Measurements from ENCODE around the gene LIN54.
"Not testable (repeated sequence)": the region's sequence is repeated elsewhere in the genome, so short reads cannot be mapped to it uniquely, and the experiment has no call there.

LIN54 gene

DNA sequence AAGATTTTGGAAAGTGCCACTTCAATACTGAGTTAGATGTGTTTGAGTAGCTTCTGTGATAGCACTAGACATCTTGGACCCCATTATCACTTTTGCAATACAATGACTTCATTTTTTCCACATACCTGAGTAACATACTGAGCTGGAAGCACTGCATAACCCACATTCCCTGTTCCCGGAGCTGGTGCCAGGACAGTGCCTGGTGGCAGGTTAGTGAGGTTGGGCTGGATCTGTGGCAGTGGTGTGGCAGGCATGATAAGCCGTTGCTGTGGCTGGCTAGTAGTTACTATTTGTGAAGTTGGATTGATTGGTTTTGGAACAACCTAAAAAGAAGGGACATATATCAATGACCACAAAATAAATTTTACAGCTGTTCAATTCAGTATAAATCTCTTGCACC, 71.2 kb downstream of the LIN54 start:
- FAIRE-seq, result no peak

DNA sequence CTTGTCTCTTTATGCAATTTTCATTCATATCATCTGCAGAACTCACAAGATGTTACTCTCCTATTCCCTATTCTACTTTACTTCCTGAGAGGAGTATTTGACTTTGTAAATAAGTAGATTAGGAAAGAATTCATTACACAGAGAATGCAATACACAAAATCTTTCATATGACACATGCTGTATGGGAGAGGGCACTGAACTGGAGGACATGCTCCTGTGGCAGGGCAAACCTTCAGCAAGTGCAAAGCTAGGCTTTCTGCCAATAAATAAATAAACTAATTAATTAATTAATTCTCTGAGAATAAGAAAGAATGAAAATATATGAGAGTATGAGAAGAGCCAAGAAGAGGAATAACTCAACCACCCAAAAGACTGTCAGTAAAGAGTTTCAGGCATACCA, 76.2 kb downstream of the LIN54 start:
- FAIRE-seq, result no peak

DNA sequence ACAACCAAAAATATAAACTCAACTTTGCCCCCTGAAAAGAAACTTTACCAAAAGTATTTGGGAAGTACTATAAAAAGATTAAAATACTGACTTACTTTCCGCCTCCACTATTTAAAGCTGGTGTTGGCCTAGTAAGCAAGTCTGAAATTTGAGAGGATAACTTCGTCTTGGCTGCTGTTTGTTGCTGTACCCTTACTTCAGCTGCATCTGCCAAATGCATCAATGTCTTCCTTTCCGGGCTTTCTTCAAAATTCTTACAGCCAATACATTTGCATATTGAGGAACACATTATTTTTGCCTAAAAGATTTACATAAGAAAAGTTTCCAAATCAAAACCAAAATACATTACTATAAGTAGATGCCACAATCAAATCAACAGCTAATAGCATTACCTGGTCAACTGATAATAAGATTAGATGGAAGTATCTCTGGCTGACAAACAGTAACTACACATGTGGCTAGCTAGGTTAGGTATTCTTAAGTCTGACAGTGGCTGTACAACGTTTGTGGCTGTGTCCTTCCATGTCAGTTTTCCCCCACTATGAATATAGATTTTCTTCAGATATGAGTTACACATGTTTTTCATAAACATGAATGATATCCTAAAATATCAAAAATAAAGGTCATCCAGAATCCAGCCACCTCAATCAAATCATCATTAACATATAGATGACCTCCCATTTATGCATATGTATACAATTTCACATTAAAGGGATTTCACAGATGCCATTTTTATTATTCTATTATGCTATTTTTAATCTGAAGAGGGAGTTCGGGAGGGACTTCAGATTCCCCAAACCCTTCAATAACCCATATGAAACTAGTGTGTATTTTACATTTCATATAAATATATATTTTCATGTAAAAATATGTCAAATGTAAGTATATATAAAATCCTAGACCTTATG, 79.5 kb downstream of the LIN54 start:
- no peak for FAIRE-seq

DNA sequence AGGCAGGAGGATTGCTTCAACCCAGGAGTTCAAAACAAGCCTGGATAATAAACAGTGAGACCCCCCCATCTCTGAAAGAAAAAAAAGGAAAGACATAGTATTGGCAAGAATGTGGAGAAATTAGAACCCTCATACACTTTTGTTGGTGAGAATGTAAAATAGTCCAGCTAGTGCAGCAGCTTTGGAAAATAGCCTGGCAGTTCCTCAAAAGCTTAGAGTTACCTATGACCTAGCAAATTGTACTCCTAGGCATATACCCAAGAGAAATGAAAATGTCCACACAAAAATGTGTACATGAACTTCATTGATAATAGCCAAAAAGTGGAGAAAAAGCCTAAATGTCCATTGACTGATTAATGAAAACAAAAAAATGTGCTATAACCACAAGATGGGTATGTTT, 88.8 kb downstream of the LIN54 start:
- no peak for FAIRE-seq

DNA sequence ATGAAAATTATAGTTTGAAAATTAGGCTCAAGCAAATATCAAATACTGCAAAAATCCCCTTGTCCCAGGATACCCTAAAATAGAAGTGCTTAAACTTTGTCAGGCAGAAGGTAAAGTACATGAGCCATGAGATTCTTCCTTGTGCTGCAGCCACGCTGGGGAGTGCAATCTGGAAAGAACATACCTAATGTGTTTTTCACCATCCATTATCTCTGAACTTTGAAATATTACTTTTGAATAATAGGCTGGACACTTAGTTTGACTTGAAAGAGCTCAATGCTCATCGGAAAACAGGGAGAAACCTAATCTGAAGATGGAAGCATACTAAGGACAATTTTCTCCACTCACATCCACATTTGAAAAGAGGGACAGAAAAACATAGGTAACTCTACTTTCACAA, 91.2 kb downstream of the LIN54 start:
- no peak for FAIRE-seq

DNA sequence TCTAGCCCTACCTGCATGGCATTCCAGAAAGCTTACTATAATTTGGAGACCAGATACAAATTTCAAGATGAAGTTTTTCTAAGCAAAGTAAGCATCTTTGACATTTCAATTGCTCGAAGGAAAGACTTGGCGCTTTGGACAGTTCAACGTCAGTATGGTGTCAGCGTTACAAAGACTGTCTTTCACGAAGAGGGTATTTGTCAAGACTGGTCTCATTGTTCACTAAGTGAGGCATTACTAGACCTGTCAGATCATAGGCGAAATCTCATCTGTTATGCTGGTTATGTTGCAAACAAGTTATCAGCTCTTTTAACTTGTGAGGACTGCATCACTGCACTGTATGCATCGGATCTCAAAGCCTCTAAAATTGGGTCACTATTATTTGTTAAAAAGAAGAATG, 92.5 kb downstream of the LIN54 start:
- FAIRE-seq, result no peak

DNA sequence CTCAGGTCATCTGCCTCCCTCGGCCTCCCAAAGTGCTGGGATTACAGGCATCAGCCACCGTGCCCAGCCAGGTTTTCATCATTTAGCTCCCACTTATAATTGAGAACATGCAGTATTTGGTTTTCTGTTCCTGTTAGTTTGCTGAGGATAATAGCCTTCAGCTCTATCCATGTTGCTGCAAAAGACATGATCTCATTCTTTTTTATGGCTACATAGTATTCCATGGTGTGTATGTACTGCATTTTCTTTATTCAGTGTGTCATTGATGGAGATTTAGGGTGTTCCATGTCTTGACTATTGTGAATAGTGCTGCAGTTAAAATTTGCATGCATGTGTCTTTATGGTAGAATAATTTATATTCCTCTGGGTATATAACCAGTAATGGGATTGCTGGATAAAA, 96.7 kb downstream of the LIN54 start:
- not testable (repeated sequence) for FAIRE-seq

DNA sequence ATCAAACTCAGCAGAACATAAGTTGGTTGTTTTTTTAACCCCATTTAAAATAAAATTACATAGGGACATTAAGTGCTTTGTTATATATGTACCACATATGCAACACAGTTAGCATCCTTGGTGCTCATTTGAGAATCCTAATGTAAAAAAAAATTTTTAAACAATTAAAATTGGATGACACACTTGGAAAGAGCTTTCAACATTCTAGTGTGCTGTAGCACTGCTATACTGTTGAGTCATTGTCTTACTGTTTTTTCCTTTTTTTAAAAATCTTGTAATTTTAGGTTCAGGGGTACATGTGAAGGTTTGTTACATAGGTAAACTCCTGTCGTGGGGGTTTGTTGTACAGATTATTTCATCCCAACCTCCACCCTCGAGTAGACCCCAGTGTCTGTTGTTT, 97.3 kb downstream of the LIN54 start:
- no peak for FAIRE-seq

DNA sequence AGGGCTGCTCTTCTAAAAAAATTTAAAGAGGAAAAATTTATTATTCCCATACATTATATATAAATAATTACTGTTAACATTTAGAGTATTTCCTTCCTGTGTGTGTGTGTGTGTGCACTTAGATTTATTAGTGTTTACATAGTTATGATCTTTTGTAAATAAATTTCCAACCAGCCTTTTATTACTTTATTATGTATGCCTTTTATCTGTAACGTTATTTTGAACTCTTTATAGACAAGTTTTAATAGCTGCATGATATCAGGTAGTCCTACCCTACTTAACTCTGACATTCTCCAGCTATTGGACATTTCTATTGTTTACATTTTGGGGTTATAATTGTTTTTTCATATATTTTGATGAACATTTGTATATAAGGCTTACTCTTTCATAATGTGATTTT, 101.3 kb downstream of the LIN54 start:
- FAIRE-seq, result peak; percentile 77

DNA sequence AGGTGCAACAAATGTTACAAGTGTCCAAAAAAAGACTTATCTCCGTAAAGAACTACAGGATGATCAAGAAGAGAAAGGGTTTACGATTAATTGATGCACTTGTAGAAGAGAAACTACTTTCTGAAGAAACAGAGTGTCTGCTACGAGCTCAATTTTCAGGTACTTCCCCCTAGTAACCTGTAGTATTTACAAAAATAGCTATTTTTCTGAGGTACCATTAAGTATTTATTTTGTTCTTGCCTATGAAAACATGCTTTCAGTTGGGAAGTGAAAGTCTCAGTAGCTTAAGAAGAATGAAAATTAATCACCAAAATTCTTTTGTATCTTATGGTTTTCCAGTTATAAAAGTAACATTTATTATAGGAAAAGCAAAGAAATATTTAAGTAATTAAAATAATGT, 104.2 kb downstream of the LIN54 start:
- no peak for FAIRE-seq

DNA sequence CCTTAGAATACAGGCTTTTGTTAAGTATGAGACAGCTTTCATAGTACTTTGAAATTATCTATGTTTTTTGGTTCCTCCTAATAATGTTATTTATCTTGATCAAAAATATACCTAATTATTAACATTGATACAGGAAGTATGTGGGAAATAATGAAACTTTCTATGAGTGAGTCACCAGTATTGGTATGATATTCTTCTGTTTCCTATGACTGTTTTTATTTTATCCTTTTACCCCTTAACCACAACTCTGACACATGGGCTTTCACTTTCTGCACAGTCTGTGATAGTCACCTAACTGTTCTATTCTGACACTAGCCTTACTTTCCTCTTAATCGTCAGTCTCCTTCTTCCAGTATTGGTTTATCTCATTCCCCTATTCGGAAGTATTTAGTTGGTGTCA, 105.4 kb downstream of the LIN54 start:
- no peak for FAIRE-seq

DNA sequence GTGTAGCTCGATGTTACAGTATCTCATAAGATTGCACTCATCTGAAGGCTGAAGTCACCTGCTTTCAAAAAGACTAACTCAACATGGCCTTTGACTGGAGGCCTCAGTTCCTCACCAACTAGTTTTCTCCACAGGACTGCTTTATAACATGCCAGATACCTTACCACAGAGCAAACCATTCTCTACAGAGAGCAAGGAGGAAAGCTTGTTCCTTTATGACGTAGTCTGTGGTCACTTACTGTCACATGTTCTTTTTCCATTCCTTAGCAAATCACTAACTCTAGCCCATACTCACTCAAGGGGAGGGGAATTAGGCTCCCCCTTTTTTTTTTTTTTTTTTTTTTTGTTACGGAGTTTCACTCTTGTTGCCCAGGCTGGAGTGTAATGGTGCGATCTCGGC, 106.9 kb downstream of the LIN54 start:
- no peak for FAIRE-seq

DNA sequence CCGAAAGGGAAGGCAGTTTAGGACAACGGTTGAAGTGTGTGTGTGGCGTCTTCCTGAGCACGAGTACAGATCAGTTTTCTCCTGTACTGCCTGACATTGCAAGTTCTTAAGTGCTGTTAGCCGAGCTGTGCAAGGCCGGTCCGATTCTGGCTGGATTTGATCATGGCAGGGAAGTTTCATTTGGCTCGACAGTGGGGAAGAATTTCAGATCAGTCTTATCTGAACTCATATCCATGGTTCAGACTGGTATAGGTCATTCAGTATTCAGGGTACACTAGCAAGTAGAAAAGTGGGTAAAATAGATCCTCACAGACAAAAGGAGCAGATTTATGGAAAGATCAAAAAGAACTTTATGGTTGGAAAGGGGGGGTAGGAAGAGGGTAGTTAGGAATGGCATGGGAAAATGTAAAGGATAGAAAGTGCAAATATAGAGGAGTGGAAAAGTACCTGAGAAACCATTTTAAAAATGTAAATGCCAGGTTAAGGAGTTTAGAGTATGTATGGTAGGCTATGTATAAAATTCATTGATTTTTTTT, 109.4 kb downstream of the LIN54 start:
- FAIRE-seq, result no peak

DNA sequence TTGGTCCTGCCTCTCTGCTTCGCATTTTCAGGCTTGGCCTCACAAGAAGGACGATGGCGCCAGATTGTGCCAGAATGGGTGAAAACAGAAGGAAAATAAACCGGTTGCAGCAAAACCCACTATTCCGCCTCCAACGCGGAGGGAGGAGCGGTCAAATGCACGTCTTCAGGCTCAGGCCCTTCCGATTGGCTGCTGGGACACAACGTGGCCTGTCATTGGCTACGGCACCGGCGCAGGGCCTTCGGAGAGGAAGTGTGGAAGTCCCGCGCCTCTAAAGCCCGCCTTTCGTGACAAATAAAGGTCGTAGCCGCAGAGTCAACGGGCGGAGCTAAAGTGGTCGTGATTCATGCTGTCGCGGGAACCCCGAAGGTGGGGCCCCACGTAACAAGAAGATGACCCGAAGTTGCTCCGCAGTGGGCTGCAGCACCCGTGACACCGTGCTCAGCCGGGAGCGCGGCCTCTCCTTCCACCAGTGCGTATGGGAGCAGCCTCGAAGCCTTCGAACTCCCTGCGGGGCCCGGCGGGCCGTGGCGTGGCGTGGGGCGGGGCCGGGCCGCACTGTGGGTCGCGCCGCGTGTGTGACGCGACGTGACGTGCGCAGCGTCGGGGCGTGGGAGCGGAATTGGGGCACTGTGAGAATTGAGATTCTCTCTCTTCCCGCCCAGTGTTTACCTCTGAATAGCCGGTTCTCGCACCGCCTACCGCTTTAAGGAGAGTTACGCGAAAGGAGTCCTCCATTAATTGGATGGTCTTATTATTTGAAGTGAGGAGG, 110.0 kb downstream of the LIN54 start, which contains the start of gene THAP9:
Gene THAP9 (plus strand): TSS at position 325 of the 772 bp plus-strand sequence. CDS start 68 bp downstream, at position 393.
- FAIRE-seq, result peak; percentile 28

DNA sequence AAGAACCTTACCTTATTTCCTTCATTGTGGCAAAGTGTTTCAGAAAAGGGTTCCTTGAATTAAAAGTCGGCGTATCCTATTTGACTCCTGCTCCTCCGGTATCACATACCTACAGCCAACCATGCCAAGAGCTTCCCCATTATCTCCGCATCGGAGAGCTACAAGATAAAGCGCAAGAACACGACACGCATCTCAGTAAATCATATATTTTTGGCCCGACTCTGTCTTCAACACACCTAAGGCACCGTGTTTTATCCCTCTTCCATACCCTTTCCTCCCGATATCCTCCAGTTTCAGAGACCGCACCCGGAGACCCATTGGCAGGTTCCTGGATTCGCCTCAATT, 110.6 kb downstream of the LIN54 start:
- FAIRE-seq, result no peak

DNA sequence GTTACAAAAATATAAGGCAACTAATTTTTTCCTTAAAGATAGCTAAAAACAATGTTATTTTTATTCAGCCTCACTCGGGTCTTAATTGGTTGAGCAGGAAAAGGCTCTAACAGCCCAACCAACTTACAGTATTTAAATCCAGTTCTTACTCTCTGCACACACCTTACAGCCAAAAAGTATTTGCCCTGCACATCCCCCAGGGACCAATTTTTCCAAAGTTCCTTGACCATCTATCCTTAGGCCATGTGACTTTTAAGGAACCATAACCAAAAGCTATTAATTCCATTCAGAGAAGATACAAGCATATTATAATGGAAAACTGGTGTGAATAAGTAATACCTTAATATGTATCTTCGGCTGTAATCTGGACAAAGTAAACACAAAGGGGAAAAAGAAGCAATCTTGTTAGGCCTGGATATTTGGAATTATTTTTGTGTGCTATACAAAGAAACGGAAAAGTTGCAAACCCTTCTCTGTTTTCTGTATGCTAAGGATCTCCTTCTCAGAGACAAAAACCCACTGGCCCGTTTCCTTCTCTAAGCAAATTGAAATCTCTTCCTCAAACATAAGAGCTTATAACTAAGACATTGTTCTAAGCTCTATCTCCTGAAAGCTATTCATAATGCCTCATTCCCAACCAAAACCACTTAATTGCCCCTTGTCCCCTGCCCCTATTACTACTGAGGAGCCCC, 111.1 kb downstream of the LIN54 start:
- no peak for FAIRE-seq

DNA sequence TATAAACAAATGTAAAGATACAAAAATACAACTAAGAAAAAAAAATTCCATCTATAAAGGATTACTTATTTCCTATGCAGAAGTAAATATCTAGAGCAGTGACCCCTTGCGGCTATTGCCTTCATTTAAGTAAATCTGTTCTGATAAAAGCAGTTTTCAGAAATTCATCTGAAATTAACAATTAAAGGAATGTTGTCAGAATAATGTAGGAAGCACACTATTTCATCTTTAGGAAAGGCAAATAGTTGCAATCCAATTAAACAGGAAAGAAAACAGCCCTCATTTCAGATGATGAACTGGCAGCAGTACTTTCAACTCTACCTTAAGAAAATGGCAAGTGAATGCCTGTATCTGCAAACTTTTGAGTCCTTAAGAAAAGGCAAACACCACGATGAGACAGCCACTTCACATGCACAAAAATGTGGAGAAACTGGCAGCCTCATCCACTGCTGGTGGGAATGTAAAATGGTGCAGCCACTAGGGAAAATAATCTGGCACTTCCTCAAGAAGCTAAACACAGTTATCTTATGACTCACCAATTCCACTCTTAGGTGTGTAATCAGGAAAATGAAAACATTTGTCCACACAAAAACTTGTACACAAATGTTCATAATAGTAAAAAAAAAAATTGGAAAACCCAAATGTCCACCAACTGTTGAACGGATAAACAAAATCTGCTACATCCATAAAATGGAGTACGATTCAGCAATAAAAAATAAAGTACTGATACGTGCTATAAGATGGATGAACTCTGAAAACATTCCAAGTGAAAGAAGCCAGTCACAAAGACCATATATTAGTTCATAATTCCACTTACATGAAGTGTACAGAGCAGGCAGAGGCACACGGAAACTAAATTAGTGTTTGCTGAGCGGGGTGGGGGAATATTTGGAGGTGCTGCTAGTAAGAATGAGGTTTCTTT, 112.0 kb downstream of the LIN54 start:
- FAIRE-seq, result no peak

DNA sequence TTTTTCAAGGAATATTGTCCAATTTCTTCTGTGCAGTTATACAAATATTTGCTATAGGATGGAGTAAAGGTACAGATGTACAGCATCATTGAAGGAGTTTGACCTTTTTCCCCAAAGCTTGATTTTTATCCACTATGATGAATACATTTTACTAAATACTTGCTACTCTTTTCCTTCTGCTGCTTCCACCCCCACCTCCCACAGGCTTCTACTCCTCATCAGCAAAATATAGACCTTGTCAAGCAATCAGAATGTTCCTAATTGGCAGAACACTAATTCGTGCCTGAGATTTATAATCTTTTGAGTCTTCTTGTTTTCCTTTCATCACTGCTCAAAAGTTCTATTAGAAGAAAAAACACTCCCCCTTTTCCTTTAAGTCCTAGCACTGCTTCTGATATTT, 113.9 kb downstream of the LIN54 start:
- no peak for FAIRE-seq

DNA sequence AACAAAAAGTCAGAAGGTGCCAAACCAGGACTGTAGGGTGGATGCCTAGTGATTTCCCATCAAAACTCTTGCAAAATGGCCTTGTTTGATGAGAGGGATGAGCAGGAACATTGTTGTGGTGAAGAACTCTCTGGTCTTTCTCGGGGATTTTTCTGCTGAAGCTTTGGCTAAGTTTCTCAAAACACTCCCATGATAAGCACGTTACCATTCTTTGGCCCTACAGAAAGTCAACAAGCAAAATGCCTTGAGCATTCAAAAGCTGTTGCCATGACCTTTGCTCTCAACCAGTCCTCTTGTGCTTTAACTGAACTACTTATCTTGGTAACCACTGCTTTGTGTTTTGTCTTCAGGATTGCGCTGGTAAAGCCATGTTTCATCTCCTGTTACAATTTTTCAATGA, 116.7 kb downstream of the LIN54 start:
- no peak for FAIRE-seq

DNA sequence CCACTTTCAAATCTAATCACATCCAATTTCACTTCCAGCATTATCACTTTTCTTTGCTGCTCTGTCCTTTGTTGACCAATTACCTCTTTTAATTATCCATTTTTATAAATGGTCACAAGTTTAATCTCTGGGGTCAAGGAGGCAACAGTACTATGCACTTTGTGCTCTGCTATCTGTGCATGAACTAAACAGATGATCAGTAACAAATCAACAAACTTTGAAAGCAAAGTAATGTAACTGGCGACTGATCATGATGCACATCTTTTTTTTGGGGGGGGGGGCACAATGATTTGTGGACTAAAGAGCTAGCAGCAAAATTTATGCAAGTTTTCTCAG, 118.2 kb downstream of the LIN54 start:
- FAIRE-seq, result no peak

DNA sequence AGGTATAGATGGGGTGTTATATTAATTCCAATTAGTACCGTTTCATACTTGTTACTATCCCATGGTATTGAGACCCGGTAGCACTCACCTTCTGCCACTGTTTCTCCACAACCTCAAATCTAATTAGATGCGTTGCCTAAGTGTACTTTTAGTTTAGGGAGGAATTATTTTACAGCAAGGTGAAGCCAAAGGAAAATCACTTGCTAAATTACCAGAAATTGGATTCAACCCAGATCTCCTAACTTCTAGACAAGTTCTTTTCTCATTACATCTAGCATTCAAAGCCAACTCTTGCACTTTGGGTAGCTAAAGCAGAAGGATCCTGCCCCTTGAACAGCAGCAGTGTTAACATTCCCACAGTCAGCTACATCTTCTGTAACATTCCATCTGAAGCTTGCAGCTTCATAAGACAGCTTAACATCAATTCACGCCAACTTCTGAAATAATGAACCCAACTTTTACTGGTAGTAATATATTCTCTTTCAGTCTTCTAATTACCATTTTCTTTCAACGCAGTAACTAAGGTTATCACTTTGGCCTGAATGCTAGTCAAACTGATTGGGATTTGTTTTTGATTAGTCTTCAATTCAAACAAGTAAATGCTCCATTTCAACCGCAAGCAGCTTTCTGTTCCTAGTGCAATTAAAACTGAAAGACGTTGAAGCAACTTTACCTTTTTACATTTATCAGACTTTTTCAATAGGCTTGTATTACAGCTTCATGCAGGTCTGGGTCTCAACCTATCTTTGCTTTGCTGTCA, 118.7 kb downstream of the LIN54 start:
- no peak for FAIRE-seq

Measured in colon (tissue), 2 donors.